ENCODE data around the gene IL18BP. TPM values are rescaled to one million over a fixed set of nuclear protein-coding genes. Genes with fewer than 3 reads are reported as not detected.

Gene IL18BP
- total and polyA plus RNA-seq, 12 donors = 2.0 to 101 (median 4.3) TPM

- Histone ChIP-seq H3K27me3 (no peaks in the 10 kb centered on the region), H3K27ac (peak overlapping the region in 9 of 10 donors; percentile 23 to 76 (median 53)), H3K9me3 (no peaks in the 10 kb centered on the region), H3K36me3 (peaks cover 7 to 100% (median 92%) of the 10 kb centered on the region in 9 donors), H3K4me1 (peaks cover 33 to 55% (median 43%) of the 10 kb centered on the region in 9 donors), H3K4me3 (no peak overlapping the region)
- intact Hi-C loops (cut with DNase I) = loop anchor here in 2 of 10 donors (10.0 kb wide), 2 partner anchors 213 to 223 kb away; partner anchors contain the start of gene INPPL1 (in 1 of the 2)
- 78 to 82% methylated on average over 5 of the region's 5 CpGs for WGBS, 2 donors
- no peak for TF ChIP-seq CTCF (IDR thresholded peaks at IDR 0.05)
- ATAC-seq (no peak), DNase-seq (no peak)
Measured at GRCh38 chr11:72012091-72012630, 13.5 kb downstream of the IL18BP start.

GRCh38 chr11:72012897-72013721 is 14.4 kb downstream of the IL18BP start:
- peak; percentile 71 to 72 for DNase-seq
- Histone ChIP-seq H3K4me1 (peaks cover 33 to 55% (median 43%) of the 10 kb centered on the region in 9 donors), H3K27ac (peak overlapping the region in 9 of 10 donors; percentile 23 to 76 (median 53)), H3K36me3 (peaks cover 15 to 100% (median 92%) of the 10 kb centered on the region in 9 donors), H3K27me3 (no peaks in the 10 kb centered on the region), H3K4me3 (no peak overlapping the region), H3K9me3 (no peaks in the 10 kb centered on the region)
- ATAC-seq = peak; percentile 67 to 87 (median 80)
- WGBS, 2 donors = 39 to 49% methylated on average over 33 of the region's 33 CpGs
- intact Hi-C loops (cut with DNase I) = loop anchor here in 3 of 10 donors (1.0 to 10.0 kb wide), 3 partner anchors 28 to 222 kb away; partner anchors contain the start of gene INPPL1 (in 1 of the 3)
- peak in 2 of 9 donors; percentile 12 to 18 for TF ChIP-seq CTCF (IDR thresholded peaks at IDR 0.05)

- ATAC-seq (peak in 2 of 8 donors; percentile 8 to 12), DNase-seq (no peak)
- 80% methylated on average over 38 of the region's 38 CpGs for WGBS, 2 donors
- peak overlapping the region in 9 of 10 donors; percentile 3 to 76 (median 48) for H3K27ac ChIP-seq
- H3K4me1 ChIP-seq = peaks cover 33 to 55% (median 43%) of the 10 kb centered on the region in 9 donors
- TF ChIP-seq CTCF (IDR thresholded peaks at IDR 0.05) = no peak
- H3K9me3 ChIP-seq = no peaks in the 10 kb centered on the region
- no peaks in the 10 kb centered on the region for H3K27me3 ChIP-seq
- H3K4me3 ChIP-seq = no peak overlapping the region
- intact Hi-C loops (cut with DNase I) = loop anchor here in 3 of 10 donors (1.0 to 10.0 kb wide), 3 partner anchors 27 to 221 kb away; partner anchors contain the start of gene INPPL1 (in 1 of the 3)
- H3K36me3 ChIP-seq = peaks cover 24 to 100% (median 93%) of the 10 kb centered on the region in 9 donors
Measured at GRCh38 chr11:72013765-72014711, 15.3 kb downstream of the IL18BP start.
